CMK (cell line): ENCODE measurements around the gene TXN2.
"Not testable (repeated sequence)": the region's sequence is repeated elsewhere in the genome, so short reads cannot be mapped to it uniquely, and the experiment has no call there.

Experiments used
- DNase-seq: peaks from one replicate; pipeline ENCODE4 v3.0.0-alpha.2; 2010; ENCODE audit warnings: low read depth

The TXN2 gene

GRCh38 chr22:36481393-36482168 is at the start of gene TXN2:
TSS of gene TXN2 (minus strand) at chr22:36481640. CDS start at chr22:36480837, 803 bp downstream.
- peak; percentile 91 for DNase-seq

GRCh38 chr22:36528795-36529751 is 47.6 kb upstream of the TXN2 start, which contains the start of gene EIF3D:
TSS of gene EIF3D (minus strand) at chr22:36529166. CDS start at chr22:36526121, 3,045 bp downstream.
- peak; percentile 99 for DNase-seq

GRCh38 chr22:36528341-36528740 is 46.9 kb upstream of the TXN2 start:
- DNase-seq = peak; percentile 45

DNA sequence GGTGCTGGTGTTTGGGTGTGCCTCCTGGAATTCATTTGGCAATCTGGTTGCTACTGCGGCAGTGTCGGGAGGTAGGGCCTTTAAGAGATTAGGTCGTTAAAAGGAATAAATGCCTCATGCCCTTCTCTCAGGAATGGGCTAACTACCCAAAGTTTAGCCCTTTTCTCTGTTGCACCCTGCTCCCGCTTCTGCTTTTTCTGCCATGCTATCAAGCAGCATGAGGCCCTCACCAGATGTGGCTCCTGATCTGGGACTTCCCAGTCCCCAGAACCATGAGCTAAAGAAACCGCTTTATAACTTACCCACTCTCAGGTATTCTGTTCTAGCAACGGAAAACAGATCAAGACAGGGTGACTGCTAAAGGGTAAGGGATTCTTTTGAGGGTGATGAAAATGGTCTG is 41.2 kb upstream of the TXN2 start:
- no peak for DNase-seq

- no peak for DNase-seq
These were observed 39.0 kb upstream of the TXN2 start for GRCh38 chr22:36520423-36520822.

GRCh38 chr22:36519906-36520305 is 38.5 kb upstream of the TXN2 start:
- DNase-seq = not testable (repeated sequence)

DNA sequence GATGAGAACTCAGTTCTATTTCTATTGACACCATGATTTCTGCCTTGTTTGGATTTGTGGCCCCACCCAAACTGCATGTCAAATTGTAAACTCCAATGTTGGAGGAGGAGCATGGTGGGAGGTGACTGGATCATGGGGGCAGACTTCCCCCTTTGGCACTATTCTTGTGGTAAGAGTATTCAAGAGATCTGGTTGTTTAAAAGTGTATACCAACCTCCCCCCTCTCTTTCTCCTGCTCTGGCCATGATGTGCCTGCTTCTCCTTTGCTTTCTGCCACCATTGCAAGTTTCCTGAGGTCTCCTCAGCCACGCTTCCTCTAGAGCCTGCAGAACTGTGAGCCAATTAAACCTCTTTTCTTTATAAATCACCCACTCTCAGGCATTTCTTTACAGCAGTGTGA is 33.3 kb upstream of the TXN2 start:
- DNase-seq = no peak

DNA sequence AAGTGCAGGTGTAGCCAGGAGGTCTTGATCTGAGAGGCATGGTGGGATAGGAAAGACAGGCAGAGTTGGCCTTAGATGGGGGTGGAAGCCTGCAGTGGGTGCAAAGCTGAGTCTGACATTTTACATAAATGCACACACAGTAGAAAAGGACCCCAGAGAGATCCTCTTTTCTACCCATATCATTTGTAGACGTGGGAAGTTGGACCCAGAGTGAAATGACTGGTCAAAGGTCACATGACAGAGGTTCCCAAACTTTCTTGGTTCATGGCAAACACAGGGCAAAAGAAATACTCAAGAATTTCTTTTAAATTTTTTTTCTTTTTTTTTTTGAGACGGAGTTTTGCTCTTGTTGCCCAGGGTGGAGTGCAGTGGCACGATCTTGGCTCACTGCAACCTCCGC is 31.6 kb upstream of the TXN2 start:
- no peak for DNase-seq

- no peak for DNase-seq
These were observed 30.9 kb upstream of the TXN2 start for GRCh38 chr22:36512333-36512732.

DNA sequence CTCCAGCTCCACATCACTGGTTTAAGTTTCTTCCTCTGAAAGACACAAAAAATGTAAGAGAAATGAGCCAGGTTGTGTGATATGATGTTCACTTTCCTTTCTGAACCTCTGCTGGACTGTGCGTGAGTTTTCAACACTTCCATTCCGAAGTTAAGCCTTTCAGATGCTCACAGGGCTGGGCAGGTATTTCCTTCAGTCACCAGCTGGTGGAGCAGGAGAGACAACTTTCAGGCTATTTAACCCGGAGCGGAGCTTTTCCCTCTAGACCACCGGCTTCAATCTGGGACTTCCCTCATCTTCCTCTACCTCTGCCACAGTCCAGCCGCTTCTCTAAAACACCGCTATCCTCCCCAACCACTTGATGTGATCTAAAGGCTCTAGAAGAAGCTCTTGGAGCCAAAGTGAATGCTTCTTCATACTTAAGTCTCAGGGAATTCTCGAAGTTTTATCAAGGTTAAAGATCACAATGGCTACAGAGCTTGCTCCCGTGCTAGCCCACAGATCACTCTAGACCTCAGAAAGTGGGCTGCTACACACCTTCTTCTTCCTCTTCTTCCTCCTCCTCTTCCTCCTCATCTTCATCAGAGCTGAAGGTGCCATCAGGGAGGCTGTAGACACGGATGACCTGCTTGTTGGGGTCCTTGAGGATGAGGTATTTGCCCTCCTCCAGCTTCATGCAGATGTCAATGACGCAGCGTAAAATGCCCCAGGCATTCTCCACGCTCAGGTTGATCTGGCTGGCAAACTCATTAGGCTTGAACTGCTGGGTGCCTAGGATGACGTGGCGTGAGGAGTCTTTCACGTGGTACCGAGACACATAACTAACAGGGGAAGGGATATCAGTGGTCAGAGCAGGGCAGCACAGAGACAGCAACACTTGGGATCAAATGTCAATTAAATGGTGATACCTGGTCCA is 29.8 kb upstream of the TXN2 start:
- peak; percentile 27 for DNase-seq

DNA sequence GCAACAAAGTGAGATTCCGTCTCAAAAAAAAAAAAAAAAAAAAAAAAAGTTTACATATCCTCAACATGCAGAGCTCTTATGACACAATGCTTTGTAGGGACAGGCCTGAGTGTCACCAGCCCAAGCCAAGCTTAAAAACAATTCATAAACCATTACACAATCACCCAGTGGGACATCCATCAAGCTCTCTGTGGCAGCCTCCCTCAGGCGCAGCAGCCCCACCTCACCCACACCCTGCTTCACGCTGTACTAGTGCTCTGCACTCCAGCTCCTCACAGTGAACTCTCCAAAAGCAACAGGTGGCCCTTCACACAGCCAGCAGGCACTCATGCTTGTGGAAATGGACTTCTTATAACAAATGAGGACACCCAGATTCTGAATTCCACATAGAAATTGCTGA is 28.9 kb upstream of the TXN2 start:
- DNase-seq = no peak

DNA sequence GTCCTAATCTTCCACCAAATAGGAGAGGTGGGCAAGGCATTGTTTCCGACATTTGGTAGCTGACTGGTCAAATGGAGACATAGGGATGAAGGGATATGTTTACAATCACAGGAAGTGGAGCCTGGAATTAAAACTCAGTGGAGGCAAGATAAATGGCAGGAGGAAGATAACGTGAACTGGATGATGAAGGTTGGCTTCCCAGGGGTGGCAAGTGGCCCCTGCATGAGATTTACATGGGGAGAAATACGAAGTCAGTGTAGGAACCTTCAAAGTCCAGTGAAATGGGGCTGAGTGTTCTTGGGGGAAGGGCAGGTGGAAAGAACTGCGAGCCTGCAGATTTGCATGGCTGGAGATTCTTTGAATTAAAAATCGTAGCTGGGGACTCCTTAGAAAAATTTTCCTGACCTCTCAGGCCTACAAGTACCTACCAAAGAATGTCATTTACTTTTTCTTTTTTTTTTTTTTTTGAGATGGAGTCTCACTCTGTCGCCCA is 26.1 kb upstream of the TXN2 start:
- no peak for DNase-seq

DNA sequence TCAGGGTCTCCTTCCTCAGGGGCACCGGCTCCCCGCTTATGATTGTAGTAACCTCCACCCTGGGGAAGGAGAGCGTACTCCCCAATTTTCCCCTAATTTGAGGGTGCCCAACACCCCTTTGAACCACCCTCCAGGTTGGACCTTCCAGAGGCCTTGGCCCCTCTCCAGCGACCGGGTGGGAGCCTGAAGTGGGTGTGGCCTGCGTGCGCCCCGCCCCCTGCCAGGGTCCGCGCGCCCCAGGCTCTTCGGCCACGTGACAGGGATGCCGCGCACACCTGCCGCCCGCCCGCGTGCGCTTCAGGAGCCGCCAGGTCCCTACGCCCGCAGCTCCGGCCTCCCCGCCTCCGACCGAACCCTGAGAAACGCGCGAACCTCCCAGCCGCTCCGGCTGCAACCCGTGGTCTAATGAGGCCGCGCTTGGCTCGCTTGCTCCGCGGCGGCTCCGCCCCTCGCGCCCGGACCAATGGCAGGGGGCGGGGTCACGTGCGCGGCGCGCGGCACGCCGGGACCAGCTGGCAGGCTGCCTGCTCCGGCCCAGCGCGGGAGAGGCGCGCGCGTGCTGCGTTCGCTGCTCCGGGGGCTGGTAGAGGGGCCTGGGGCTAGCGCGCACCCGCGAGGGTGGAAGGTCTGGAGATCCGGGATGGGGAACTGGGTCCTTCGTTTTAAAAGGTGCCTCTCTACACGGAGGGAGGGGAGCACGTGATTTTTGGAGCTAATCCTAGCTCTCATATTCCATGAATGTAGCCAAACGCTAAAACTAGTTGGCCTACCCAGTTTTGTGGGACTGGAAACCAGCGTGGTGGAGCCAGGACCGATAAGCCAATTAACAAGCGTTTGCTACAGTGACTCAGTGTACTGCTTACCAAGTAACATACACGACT is 25.4 kb upstream of the TXN2 start, which contains the start of gene FOXRED2:
FOXRED2 (minus strand) TSS at position 404 of the 881 bp plus-strand sequence. CDS start 618 bp downstream, outside the sequence.
- peak; percentile 68 for DNase-seq

GRCh38 chr22:36505998-36506635 is 24.7 kb upstream of the TXN2 start:
- no peak for DNase-seq

GRCh38 chr22:36497910-36498665 is 16.6 kb upstream of the TXN2 start:
- DNase-seq = no peak

GRCh38 chr22:36493690-36494110 is 12.3 kb upstream of the TXN2 start:
- peak; percentile 57 for DNase-seq

- DNase-seq = no peak
These were observed 10.7 kb upstream of the TXN2 start for GRCh38 chr22:36492109-36492508.

GRCh38 chr22:36491155-36491554 is 9.7 kb upstream of the TXN2 start:
- no peak for DNase-seq
